Esophagus squamous epithelium (tissue), 4 donors: Measurements from ENCODE around the gene SMOC2.

Source experiments
- CTCF ChIP-seq, 6 experiments: fragments of 450-650 bp in 4 of 6; fragments of 200-600 bp in 2 of 6; sonication (generic) in 2 of 6; IDR thresholded peaks; one replicate each; pipeline ENCODE4 v1.5.1; 2016 to 2019; ENCODE audit warnings: antibody characterized with exemption in 6 of 6, mild to moderate bottlenecking in 4 of 6, moderate library complexity in 4 of 6
- POLR2A ChIP-seq, 4 donors: fragments of 450-650 bp; IDR thresholded peaks; one replicate each; pipeline ENCODE4 v1.6.1; 2017; ENCODE audit warnings: antibody characterized with exemption in 4 of 4, mild to moderate bottlenecking in 4 of 4, moderate library complexity in 3 of 4

- TF ChIP-seq CTCF (IDR thresholded peaks at IDR 0.05) (no peak), POLR2A (IDR thresholded peaks at IDR 0.05) (no peak)
Measured at GRCh38 chr6:168525926-168526630, 85.1 kb downstream of the SMOC2 start.
